HL-60/S4 treated with phorbol 12-myristate 13-acetate at 8.2 ng/mL for 4 days and 3 days (cell line): ENCODE results near the gene ADAMTS12.
"Not testable (repeated sequence)": the region's sequence is repeated elsewhere in the genome, so short reads cannot be mapped to it uniquely, and the experiment has no call there.

Source experiments
- in situ Hi-C: fragments of 300-500 bp; cut with MboI; formaldehyde crosslinking; loops from 2 replicates; pipeline ENCODE4 v1.15.0; 2022; ENCODE audit warnings: low sequenced_read_pairs

ADAMTS12 gene

DNA sequence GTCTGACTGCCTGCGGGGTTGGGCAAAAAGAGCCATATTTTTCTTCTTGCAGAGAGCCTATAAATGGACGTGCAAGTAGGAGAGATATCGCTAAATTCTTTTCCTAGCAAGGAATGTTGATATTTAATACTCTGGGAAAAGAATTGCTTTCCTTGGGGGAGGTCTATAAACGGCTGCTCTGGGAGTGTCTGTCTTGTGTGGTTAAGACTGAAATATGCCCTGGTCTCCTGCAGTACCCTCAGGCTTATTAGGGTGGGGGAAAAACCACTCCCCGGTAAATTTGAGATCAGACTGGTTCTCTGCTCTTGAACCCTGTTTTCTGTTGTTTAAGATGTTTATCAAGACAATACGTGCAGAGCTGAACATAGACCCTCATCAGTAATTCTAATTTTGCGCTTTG is 14.5 kb upstream of the ADAMTS12 start:
- in situ Hi-C loops, result not testable (repeated sequence)

DNA sequence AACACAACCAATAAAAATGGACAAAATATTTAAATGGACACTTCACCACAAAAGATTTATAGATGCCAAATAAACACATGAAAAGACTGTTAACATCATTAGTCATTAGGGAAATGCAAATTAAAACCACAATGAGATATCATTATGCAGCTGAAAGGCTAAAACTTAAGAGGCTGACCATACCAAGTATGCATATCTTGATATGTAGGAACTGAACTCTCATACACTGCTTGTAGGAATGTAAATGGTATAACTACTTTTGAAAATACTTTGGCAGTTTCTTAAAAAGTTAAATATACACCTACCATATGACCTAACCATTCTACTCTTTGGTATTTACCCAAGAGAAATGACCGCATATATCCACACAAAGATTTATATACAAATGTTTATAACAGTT is 13.6 kb upstream of the ADAMTS12 start:
- in situ Hi-C loops, result no loop called here

DNA sequence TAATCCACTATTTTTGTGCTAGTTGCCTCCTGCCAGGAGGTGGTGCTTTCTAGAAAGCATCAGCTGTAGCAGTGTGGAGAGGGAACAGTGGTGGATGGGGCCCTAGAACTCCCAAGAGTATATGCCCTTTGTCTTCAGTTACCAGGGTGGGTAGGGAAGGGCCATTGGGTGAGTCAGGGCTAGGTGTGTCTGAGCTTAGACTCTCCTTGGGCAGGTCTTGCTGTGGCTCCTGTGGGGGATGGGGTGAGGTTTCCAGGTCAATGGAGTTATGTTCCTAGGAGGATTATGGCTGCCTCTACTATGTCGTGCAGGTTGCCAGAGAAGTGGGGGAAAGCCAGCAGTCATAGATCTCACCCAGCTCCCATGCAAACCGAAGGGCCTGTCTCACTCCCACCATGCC is 11.3 kb upstream of the ADAMTS12 start:
- in situ Hi-C loops, result no loop called here

DNA sequence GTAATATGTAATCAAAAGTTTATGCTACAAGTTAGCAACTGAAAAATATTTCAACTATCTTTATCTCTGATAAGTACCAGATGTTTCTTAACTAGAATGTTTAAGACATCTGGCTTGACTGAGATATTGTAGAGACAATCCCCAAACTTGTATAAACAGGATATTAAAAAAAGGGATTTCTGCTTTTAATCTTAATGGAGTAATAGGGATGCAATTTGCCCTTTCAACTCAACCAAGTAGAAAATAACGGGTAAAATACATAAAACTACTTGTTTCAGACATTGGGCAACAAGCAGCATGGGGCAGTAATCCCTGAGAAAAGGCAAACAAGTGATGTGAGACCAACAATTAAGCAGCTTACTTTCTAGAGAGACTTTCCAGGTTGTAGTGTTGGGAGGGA is 9.4 kb upstream of the ADAMTS12 start:
- in situ Hi-C loops, result no loop called here

DNA sequence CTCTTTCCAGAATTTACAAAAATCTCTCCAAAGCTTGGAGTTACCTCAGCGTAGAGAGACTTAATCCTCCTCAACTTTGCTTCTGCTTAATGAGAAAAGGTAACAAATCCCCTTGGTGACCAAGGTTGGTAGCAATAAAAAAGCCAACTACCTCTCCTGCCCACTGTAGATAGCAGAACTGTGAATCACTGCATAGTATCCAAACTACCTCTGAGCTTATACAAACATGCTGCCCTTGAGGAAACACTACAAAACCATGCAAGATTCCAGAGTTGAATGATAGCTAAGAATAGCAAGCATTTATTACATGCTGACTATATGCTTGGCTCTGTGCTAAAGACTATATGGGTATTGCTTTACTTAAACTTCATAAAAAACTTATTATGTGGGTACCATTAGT is 2.8 kb upstream of the ADAMTS12 start:
- in situ Hi-C loops, result no loop called here

DNA sequence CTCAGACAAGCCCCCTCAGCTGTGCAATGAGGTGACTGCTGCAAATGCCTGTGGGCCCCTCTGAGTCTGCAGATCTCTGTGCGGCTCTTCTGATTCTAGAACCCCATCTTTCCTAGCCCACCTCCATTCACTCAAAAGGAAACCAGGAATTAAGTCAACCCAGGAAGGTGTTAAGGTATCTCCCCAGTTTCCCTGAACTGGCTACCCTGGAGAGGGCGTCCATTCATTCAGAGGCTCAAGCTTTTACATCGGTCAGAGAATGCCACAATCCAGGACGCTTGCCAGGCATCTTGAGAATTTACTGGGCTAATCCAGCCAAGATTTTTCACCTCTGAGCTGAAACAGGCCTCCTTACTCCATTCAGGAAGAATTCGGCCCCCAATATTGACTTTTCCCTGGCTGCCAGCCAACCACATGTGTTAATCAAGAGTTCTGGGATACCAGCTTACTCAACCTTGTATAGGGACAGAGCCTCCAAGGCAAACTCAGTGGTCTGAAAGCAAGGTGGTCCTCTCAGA is 889 bp upstream of the ADAMTS12 start:
- in situ Hi-C loops, result no loop called here

DNA sequence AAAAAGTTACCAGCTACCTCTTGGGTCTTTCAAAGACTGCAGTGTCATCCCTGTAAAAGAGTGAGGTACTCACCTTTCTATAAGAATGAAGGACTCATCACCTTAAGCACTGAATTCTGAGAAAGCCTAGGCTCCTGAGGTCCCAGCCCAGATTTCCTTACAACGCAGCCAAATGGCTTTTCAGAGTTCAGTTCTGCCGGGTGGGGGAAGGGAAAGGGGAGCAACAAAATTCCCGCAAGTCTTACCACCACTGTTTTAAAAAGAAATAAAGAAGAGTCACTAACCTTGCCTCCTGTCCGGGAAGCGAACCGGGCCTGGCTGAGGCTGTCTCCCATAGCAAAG is 373 bp downstream of the ADAMTS12 start:
- in situ Hi-C loops, result no loop called here

DNA sequence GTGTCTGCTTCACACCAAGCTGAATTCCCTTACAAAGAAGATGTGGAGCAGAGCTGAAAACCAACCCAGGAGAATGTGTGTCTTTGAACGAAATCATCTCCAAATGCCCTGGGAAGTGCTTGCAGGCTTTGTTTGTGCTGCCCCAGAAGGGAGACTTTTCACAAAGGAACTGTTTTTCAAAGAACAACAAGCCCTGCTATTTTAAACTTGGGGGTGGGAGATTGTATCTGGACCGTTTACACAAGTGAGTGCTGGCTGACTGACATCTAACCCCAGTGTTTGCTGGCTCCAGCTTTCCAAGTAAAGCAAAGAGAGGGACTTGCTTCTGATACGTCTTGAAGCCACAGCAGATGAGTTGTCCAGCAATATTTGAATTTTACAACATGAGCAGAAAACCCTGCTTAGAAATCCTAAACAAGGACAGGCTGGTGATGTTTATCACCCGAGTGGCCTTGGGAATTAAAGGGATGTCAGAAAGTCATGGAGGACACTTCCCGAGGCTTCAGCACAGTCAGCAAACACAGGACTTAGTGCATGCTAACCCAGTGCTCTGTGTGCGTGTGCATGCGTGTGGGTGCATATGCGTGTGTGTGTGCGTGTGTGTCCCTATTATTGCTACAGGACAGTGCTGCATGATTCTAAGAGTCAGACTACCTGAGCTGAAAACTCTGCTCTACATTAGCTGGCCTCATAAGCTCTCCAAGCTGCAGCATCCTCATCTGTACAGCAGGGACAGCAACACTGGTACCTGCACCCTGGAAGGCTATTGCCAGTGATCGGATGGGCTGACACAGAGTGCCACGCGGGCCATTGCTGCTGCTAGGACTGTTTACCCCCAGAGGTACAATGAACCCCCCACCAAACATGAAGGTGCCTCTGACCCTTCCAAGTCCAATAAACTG is 1.4 kb downstream of the ADAMTS12 start:
- in situ Hi-C loops, result no loop called here

DNA sequence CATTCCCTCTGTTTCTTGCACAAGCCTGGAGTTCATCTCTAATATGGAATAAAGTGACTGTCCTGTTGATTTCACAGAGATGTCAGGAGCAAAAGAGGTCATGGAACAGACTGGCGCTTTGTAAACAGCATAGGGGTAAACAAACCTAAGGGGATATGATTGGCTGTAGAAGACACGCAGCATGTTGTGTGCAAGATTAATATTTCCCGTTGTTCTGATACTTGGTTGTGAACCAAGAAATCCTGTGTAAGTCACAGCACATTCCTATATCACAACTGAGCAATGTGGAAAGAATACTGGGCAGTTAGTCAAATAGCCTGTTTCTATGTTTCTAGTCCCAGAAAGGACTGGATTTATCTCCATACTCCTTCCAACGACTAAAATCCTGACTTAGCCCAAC is 3.2 kb downstream of the ADAMTS12 start:
- in situ Hi-C loops, result no loop called here

DNA sequence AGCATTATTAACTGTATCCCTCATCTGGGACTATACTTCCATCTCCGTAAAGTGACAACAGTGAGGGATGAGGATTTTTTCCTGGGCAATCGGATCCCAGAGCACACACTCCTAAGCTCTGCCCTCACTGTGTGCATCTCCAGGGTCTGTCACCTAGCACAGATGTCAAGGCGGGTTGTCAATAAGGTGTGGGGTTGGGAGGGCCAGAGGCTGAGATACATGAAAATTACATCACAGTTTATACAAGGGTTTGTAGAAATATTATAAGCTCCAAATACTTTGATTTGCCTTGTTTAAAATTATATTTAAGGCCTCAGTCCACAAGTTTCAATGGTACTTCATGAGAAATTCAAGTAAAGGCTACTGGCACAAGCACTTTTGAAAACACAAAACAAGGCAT is 4.5 kb downstream of the ADAMTS12 start:
- in situ Hi-C loops, result no loop called here

DNA sequence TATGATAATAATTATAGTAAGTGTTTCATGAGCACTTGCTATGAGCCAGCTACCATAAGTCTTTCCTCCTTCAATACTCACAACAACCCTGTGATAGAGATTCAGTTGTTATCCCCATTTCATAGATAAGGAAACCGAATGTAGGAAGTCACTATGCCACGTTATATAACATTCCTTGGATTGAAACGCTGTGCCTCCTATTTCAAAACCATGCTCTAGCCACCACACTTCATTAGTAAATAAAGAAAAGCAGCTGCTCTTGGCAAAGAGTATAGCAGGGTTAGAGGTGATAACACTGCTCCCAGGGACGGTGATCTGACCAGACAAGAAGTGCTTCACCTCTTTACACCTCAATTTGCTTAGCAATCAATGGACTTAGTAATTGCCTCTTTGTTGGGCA is 5.5 kb downstream of the ADAMTS12 start:
- in situ Hi-C loops, result no loop called here

DNA sequence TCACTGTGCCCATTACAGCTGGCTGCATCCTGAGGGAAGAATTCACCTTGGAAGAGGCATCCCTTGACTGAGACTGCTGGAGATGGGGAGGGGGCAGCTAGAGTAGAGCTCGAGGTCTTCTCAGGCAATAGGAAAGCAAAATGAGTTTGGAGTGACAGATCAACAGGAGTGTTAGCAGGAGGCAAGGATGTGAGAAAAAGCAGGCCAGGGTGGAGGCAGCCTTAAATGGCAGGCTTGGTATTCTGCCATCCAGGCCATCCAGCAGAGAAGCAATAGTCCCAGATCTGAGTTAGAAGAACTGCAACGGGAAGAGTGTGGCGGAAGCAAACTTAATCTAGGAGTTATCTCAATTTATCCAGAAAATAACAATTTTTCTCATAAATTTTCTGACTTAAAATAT is 6.1 kb downstream of the ADAMTS12 start:
- in situ Hi-C loops, result no loop called here

DNA sequence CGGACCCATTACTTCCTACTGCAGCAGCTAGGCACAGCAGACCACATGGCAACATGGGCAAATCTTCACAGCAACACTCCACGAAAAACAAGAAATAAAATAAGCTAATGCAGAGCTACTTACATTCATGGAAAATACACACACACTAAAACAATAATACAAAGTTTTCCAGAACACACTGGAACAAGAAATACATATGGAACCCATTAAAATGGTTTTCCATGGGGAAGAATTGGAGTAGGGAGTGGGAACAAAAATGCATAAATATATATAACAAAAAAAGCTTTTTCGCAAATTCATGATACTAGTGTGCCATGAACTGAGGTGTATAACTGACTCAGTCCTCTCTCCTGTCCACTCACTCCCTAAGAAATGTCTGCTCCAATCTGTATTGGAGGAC is 8.3 kb downstream of the ADAMTS12 start:
- in situ Hi-C loops, result no loop called here

DNA sequence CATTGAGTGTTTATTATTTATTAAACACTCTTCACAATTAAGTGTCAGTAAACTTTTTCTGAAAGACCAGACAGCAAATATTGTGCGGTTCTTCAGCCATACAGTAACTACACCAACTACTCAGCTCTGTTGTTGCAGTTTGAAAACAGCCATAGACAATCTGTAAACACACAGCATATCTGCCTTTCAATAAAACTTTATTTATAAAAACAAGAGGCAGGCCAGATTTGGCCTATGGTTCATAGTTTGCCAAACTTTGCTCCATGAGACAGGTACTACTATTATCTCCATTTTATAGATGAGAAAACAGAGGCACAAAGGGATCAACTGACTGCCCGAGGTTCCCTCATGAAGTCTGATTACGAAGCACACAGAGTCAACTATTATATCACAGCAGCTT is 11.5 kb downstream of the ADAMTS12 start:
- in situ Hi-C loops, result no loop called here

DNA sequence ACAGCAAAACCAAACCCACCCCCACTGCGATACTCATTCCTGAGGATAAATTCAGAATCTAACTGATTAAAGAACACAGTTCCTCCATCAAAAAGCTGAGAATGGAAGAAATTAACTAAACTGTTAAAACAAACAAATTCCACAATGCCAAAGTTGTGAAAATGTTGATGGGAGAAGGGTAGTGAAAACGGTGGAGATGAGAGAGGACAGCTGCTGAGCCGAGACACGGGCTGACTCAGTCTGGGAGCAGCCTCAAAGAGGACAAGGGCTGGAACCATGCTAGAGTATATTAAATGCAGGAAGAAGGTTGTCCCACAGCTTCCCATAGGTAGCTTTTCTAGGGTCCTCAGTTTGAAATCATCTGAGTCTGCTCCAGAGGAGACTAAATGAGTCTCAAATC is 14.3 kb downstream of the ADAMTS12 start:
- in situ Hi-C loops, result no loop called here

DNA sequence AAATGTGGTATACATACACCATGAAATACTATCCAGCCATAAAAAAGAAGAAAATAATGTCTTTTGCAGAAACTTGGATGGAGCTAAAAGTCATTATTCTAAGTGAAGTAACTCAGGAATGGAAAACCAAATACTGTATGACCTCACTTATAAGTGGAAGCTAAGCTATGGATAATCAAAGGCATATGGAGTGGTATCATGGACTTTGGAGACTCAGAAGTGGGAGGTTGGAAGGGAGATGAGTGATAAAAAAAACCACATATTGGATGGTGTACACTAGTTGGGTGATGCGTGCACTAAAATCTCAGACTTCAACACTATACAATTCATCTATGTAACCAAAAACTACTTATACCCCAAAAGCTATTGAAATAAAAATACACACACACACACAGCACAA is 24.5 kb downstream of the ADAMTS12 start:
- in situ Hi-C loops, result no loop called here

DNA sequence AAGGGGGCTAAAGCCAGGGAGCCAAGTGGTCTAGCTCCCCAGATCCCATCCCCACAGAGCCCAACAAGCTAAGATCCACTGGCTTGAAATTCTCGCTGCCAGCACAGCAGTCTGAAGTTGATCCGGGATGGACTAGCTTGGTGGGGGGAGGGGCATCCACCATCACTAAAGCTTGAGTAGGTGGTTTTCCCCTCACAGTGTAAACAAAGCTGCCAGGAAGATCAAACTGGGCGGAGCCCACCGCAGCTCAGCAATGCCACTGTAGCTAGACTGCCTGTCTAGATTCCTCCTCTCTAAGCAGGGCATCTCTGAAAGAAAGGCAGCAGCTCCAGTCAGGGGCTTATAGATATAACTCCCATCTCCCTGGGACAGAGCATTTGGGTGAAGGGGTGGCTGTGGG is 32.6 kb downstream of the ADAMTS12 start:
- in situ Hi-C loops, result not testable (repeated sequence)

DNA sequence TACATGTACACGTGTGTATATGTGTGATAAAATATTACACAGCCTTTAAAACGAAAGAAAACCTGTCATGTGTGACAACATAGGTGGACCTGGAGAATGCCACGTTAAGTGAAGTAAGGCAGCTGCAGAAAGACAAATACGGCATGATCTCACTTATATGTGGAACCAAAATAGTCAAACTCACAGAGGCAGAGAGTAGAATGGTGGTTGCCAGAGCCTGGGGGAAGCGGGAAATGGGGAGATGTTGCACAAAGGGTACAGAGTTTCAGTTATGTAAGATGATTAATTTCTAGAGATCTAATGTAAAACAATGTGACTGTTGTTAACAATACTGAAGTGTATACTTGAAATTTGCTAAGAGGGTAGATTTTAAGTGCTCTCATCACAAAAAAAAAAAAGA is 34.8 kb downstream of the ADAMTS12 start:
- in situ Hi-C loops, result no loop called here

DNA sequence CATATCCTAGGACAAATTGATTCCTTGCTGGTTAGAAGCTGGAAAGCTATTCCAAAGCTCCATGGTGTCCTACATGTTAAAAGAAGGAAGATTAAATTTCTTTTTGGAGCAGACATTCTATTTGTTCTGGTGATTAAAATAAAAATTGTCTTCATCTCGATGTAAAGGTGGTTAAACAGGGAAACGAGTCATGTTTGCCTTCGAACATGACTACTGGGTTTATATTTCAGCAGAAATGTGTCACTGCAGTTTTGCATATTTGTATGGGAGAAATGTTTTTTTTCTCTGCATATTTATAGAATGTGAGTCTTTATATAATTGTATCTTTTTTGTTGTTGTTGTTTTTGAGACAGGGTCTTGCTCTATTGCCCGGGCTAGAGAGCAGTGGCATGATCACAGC is 36.4 kb downstream of the ADAMTS12 start:
- in situ Hi-C loops, result no loop called here

DNA sequence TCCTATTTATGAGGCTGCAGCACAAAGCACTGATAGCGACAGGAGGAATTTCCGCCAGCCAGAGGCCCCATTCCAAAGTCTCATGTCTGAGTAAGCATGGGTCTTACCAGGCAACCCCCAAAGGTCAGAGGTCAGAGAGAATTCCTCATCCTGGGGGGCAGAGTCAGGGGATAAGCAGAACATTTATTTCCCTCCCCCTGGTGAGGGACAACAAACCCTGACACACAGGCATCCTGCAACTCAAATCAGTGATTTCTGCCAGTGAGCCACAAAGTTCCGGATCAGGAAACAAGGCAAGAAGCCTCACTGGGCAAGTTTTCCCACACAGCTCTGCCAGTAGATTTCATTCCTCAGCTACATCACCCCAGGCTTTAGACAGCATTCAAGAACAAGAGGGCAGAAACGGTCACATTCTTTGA is 37.0 kb downstream of the ADAMTS12 start:
- in situ Hi-C loops, result no loop called here

DNA sequence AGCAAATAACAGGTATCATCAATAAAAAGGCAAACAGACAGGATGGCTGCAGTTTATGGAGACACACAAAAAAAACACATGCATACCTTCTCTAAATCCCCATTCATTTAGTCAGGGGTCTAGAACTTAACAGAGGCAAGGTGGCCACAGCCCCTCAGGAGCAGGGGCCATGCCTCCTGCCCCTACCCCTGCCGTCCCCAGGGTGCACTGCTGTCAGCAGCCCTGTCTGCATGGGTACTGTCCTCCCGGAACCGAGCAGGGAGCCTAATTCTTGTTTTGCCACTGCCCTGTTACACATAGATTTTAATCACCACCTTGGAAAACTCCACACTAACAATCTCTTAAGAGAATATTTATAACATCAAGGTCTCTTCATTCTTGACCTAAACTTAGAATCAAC is 39.0 kb downstream of the ADAMTS12 start:
- in situ Hi-C loops, result no loop called here

DNA sequence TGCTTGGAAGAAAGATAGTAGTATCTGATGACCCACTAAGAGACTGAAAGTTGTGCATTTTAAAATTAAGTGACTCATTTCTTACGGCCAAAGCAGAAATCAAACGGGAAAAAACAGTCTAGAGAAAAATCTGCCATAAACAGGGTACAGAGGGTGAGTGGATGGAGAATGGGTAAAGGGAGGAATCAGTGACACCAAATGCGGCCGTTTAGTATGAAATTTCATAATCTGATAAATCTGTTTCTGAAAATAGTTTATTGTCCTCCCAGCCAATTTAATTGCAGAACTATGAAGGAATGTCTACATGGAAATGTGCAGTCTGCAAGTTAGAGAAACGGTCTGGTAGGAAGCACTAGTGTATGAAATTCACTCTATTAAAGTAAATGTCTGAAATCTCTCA is 39.5 kb downstream of the ADAMTS12 start:
- in situ Hi-C loops, result no loop called here

DNA sequence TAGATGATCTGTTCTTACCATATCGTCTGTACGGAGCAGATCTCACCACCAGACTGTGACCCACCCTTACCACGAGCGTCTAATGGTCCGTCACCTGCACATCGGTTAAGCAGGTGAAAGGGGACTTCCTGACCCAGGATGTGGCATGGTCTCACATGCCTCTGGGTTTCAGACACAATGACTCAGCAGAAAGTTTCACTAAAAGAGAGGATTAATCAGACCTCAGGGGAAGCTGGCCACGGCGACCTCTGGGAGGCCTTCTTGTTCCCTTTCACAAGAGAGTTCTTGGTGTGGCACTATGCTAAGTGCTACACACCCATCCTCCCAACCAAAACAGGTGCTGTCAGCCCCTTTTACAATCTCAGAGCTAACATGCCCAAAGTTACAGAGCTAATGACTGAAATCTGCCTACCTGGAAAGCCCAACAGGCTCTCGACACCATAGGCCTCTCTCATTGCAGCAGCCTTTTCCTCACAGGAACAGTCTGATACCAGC is 41.6 kb downstream of the ADAMTS12 start:
- in situ Hi-C loops, result no loop called here
